22Rv1 (cell line): ENCODE results near the gene ZNF609.

ENCODE experiments used
- CTCF ChIP-seq: fragments of 450-650 bp; IDR thresholded peaks from 2 replicates; pipeline ENCODE4 v1.5.1; 2017; ENCODE audit warnings: mild to moderate bottlenecking
- ZFX ChIP-seq: fragments of 450-650 bp; IDR thresholded peaks from 2 replicates; pipeline ENCODE4 v1.6.1; 2017; ENCODE audit warnings: antibody characterized with exemption, borderline replicate concordance

DNA sequence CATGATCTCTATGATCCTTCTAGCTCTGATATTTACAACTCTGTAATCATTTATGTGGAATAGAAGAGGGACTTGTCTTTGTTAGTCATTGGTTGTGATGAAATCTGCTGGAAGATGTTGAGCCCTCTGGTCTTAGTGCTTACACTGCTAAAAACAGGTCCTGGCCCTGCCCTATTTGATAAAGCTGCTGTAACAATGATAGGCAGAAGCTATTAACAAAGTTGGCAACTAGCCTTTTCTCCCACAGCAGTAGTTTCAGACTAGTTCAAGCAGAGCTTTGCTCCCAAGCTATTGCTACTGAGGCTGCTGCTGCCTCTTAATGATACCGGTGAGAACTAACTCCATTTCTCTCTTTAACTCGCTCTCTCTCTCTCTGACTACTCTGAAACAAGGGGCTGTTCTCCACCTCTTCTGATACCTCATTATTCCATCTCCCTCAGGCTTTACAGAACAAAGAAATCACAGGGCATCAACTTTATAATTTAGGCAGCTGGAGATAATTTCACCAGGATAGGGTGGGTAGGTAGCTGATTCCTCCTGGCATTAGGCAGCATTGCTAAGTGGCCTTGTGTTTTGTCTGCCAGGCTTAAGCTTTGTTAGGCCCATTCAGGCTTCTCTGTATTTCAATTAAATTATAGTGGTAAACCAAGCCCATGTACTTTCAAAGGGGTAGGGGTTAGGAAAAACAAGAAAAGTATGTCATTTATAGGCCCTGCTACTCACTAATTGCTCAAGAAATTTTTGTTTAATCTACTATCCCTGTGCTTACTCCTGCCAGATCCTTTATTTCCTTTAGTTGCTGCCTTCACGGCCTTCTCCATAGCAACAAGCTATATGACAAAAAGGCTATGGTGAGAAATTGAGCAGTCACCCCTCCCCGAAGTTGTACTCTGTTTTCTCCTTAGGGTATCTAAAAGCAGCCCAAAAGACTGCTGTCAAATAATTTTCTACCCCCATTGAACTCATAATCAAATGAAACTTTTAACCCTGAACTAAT, 175.4 kb downstream of the ZNF609 start:
- no peak for TF ChIP-seq CTCF
- no peak for TF ChIP-seq ZFX
